Breast epithelium (tissue), 3 donors: ENCODE measurements around the gene LCAT.

Experiments used
- POLR2A ChIP-seq: fragments of 450-650 bp; IDR thresholded peaks from one replicate; pipeline ENCODE4 v1.6.1; 2016; ENCODE audit warnings: antibody characterized with exemption, mild to moderate bottlenecking, moderate library complexity
- TF ChIP-seq, protein P1 (sequence below), 3 donors: fragments of 450-650 bp; IDR thresholded peaks; one replicate each; pipeline ENCODE4 v1.5.1; 2016 to 2017; ENCODE audit warnings: antibody characterized with exemption in 3 of 3, mild to moderate bottlenecking in 3 of 3, moderate library complexity in 3 of 3

DNA sequence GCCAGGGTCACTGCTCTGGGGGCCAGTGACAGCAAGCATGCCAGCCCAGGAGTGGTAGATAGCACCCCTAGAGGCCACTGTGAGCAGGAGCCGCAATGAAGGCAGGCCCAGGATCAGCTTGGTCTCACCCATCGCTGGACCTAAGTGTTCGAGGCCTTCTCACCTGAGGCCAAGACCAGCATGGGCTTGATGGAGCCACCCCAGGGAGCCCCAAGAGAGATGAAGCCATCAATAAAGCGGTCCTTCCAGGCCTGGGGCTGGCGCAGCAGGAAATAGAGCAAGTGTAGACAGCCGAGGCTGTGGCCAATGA lies 1.8 kb downstream of the LCAT start:
- TF ChIP-seq, protein P1, sequence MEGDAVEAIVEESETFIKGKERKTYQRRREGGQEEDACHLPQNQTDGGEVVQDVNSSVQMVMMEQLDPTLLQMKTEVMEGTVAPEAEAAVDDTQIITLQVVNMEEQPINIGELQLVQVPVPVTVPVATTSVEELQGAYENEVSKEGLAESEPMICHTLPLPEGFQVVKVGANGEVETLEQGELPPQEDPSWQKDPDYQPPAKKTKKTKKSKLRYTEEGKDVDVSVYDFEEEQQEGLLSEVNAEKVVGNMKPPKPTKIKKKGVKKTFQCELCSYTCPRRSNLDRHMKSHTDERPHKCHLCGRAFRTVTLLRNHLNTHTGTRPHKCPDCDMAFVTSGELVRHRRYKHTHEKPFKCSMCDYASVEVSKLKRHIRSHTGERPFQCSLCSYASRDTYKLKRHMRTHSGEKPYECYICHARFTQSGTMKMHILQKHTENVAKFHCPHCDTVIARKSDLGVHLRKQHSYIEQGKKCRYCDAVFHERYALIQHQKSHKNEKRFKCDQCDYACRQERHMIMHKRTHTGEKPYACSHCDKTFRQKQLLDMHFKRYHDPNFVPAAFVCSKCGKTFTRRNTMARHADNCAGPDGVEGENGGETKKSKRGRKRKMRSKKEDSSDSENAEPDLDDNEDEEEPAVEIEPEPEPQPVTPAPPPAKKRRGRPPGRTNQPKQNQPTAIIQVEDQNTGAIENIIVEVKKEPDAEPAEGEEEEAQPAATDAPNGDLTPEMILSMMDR (IDR thresholded peaks at IDR 0.05): peak in 2 of 3 donors; percentile 38 to 44
- no peak for TF ChIP-seq POLR2A
